Activated CD8-positive, alpha-beta memory T cell treated with anti-CD3 and anti-CD28 coated beads for 4 hours (primary cell): ENCODE results near the gene HBA2.
"Not testable (repeated sequence)": the region's sequence is repeated elsewhere in the genome, so short reads cannot be mapped to it uniquely, and the experiment has no call there.

Experiments used
- DNase-seq, 2 donors: peaks; one replicate each; pipeline ENCODE4 v3.0.0-alpha.2; 2020; ENCODE audit warnings: low read depth in 2 of 2

Gene HBA2

GRCh38 chr16:194516-194915 is 21.8 kb downstream of the HBA2 start:
- no peak for DNase-seq

GRCh38 chr16:200388-200787 is 27.7 kb downstream of the HBA2 start:
- no peak for DNase-seq

GRCh38 chr16:203246-203645 is 30.6 kb downstream of the HBA2 start:
- DNase-seq: no peak

GRCh38 chr16:204046-204445 is 31.4 kb downstream of the HBA2 start:
- DNase-seq: not testable (repeated sequence)

DNA sequence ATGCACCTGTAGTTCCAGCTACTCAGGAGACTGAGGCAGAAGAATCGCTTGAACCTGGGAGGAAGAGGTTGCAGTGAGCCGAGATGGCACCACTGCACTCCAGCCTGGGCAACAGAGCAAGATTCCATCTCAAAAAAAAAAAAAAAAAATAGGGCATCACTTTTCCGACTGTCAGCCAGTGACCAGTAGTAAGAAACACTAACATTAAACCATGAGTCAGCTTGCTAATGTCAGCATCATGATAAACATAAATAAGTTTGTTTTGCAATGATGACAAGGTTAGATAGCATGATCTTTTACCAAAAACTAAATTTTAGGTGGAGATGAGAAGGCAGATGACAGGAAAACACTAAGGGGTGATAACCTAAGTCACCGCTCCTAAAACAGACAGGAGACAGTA is 36.7 kb downstream of the HBA2 start:
- DNase-seq: not testable (repeated sequence)

DNA sequence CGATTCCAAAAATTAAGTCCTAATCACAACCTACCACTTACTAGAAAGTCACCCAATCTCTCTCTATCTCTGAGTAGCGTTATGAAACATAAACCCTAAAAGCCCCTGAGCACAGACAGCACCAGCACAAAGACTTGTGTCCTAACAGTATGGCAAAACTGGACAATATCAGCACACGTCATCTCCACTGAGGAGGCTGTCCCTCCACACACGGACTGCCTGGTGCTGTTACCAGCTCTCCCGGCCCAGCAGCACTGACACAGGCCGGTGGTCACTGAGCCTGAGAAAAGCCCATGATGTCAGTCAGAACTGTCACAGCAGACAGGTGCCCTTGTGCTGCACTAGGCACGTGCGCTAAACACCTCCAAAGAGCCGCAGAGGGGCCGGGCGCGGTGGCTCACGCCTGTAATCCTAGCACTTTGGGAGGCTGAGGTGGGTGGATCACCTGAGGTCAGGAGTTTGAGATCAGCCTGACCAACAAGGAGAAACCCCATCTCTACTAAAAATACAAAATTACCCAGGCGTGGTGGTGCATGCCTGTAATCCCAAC is 39.0 kb downstream of the HBA2 start:
- not testable (repeated sequence) for DNase-seq

GRCh38 chr16:212999-213398 is 40.3 kb downstream of the HBA2 start:
- DNase-seq: no peak

DNA sequence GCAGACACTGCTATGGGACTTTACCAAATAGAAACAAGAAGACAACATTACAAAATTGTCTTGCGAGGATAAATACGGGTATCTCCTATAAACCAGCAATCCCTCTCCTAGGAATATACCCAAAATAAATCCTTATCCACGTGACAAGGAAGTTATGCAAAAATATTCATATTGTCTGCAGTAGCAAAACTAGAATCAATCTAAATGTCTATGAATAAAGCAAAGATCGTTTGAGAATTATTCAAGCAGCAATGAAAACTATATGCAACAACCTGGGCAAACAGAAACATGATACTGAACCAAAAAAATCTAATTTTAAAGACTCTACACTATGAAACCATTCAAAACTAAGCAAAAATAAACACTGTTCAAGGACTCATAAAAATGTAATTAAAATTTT is 47.3 kb downstream of the HBA2 start:
- DNase-seq: no peak
